ENCODE data around the gene BCOR. TPM values are rescaled to one million over a fixed set of nuclear protein-coding genes. Genes with fewer than 3 reads are reported as not detected.
A peak's percentile ranks its signal among the peaks of the same experiment; 100 is the strongest.

The BCOR gene
- total RNA-seq, 1 experiment from 2014 or later = 58.8 TPM

DNA sequence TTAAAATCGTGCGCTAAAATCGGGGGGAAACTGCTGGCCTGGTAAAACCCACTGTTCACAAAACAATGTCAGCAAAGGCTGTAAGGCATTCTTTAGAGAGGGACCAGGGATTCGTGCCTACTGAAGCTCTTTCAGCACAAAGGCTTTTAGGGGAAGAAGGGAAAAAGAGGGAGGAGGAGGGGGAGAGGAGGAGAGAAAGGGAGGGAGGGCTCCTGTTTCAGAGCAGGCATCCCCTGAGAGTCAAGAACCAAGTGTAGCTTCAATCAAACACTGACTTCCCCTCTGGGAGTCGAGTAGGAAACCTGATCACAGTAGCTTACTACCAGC, 9.5 kb downstream of the BCOR start:
- H3K9me3 ChIP-seq (ENCODE audit: low read depth, low read length, poor library complexity, severe bottlenecking) = no peaks in the 10 kb centered on the region
- CTCF ChIA-PET = no interaction called here
- H3K4me1 ChIP-seq (ENCODE audit: insufficient read depth, low read length, poor library complexity, severe bottlenecking) = peaks cover 61% of the 10 kb centered on the region
- DNase-seq (ENCODE audit: low spot score) = peak; percentile 41
- no peak overlapping the region for H3K27ac ChIP-seq (ENCODE audit: low read depth, low read length, poor library complexity, severe bottlenecking)
- intact Hi-C loops (cut with micrococcal nuclease; ENCODE audit: unreplicated experiment) = no loop called here
- H3K4me3 ChIP-seq (ENCODE audit: low read depth, low read length, poor library complexity, severe bottlenecking) = no peak overlapping the region
- H3K27me3 ChIP-seq (replicated peaks; ENCODE audit: insufficient read depth, low read depth, low read length, poor library complexity) = no peaks in the 10 kb centered on the region
- POLR2A ChIA-PET (ENCODE audit: low non-redundant PET) = no interaction called here
- H3K36me3 ChIP-seq (ENCODE audit: insufficient read depth, low read length, poor library complexity, severe bottlenecking) = no peaks in the 10 kb centered on the region
- BruUV-seq (replicated peaks) = no TSS peak
- TF ChIP-seq, protein P1, sequence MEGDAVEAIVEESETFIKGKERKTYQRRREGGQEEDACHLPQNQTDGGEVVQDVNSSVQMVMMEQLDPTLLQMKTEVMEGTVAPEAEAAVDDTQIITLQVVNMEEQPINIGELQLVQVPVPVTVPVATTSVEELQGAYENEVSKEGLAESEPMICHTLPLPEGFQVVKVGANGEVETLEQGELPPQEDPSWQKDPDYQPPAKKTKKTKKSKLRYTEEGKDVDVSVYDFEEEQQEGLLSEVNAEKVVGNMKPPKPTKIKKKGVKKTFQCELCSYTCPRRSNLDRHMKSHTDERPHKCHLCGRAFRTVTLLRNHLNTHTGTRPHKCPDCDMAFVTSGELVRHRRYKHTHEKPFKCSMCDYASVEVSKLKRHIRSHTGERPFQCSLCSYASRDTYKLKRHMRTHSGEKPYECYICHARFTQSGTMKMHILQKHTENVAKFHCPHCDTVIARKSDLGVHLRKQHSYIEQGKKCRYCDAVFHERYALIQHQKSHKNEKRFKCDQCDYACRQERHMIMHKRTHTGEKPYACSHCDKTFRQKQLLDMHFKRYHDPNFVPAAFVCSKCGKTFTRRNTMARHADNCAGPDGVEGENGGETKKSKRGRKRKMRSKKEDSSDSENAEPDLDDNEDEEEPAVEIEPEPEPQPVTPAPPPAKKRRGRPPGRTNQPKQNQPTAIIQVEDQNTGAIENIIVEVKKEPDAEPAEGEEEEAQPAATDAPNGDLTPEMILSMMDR (conservative IDR thresholded peaks at IDR 0.05; ENCODE audit: low read depth, low read length) = no peak
- TF ChIP-seq EZH2 (IDR thresholded peaks at IDR 0.05; ENCODE audit: borderline replicate concordance, low read depth, low read length, poor library complexity, severe bottlenecking) = no peak

DNA sequence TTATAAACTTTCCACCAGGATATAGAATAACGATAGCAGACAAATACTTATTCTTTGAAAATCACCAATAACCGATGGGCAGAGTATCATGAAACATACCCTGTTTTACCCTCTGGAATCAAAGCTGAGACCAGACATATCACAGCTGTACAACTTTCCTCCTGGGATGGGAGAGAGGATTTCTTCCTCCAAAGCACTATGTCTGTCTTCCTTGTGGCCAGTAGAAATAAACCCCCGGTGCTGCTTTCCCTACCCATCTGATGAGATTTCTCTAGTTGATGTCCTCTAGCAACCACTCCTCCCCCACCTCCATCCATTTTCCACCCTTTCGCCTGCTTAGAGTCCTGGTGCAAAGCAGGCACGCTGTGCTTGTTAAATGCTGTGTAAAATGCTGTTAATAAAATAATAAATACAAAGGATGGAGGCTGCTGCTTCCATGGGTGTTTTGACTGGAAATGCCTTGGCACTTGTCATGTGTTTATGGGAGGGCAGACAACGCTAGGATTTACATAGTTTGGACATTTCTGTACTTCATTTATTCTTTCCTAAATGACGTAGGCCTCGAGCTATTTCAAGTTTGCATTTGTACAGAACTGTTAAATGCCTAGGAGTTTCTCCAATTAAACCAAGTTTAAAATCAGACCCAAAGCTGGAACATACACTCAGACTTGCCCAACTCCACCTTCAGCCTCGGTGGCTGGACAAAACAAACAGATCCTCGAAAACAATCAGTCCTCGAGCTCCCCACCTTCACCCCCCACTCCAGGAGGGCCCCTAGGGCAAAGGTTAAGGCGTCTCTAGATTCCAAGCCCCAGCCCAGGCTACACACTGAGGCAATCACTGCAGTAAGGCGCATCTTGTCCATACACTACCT, 10.1 kb downstream of the BCOR start:
- ChIA-PET CTCF (no interaction called here), POLR2A (ENCODE audit: low non-redundant PET) (interaction anchor here (0.5 kb wide), 1 partner anchor 9 kb away, joined by 3 read pairs; no protein-coding TSS in a partner anchor)
- H3K4me3 ChIP-seq (ENCODE audit: low read depth, low read length, poor library complexity, severe bottlenecking) = no peak overlapping the region
- intact Hi-C loops (cut with micrococcal nuclease; ENCODE audit: unreplicated experiment) = no loop called here
- no peaks in the 10 kb centered on the region for H3K9me3 ChIP-seq (ENCODE audit: low read depth, low read length, poor library complexity, severe bottlenecking)
- peaks cover 65% of the 10 kb centered on the region for H3K4me1 ChIP-seq (ENCODE audit: insufficient read depth, low read length, poor library complexity, severe bottlenecking)
- TF ChIP-seq EZH2 (IDR thresholded peaks at IDR 0.05; ENCODE audit: borderline replicate concordance, low read depth, low read length, poor library complexity, severe bottlenecking) = no peak
- TF ChIP-seq, protein P1 (conservative IDR thresholded peaks at IDR 0.05; ENCODE audit: low read depth, low read length) = no peak
- H3K27ac ChIP-seq (ENCODE audit: low read depth, low read length, poor library complexity, severe bottlenecking) = no peak overlapping the region
- BruUV-seq (replicated peaks) = no TSS peak
- DNase-seq (ENCODE audit: low spot score) = no peak
- H3K36me3 ChIP-seq (ENCODE audit: insufficient read depth, low read length, poor library complexity, severe bottlenecking) = no peaks in the 10 kb centered on the region
- H3K27me3 ChIP-seq (replicated peaks; ENCODE audit: insufficient read depth, low read depth, low read length, poor library complexity) = no peaks in the 10 kb centered on the region

DNA sequence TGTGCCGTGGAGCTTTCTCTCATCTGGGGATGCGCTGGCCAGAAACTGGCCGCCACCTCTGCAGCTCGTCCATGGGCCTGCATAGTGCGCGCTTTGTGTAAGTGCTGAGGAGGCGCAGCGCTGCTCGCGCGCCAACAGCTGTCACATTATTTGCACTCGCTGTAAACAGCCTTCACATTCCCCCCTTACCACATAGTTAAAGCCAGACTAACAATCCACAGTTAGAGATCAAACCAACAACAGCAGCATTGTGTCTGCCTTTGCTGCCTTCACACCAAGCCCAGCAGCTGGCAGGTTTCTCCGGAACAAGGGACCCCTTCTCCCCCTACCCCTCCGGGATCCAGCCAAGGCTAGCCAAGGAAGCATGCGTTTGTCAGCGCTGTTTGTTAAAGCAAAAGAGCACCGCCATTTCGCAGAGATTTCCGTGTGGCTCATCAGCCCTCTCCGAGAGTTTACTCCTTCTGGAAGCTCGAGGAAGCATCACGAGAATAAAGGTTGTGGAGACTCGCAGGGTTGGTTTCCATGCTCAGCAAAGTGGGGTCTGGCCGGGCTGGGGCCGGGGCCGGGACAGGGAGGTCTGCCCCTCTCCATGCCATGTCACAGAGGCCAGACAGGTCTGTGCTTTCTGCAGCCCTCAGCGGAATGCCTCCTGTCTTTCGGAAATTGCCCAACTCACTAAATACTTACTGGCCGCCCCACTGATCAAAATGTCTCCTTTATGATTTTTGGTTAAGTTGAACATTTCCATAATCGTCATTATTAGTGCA, 11.0 kb downstream of the BCOR start:
- TF ChIP-seq EZH2 (IDR thresholded peaks at IDR 0.05; ENCODE audit: borderline replicate concordance, low read depth, low read length, poor library complexity, severe bottlenecking) = no peak
- TF ChIP-seq, protein P1 (conservative IDR thresholded peaks at IDR 0.05; ENCODE audit: low read depth, low read length) = no peak
- Histone ChIP-seq H3K4me1 (ENCODE audit: insufficient read depth, low read length, poor library complexity, severe bottlenecking) (peaks cover 74% of the 10 kb centered on the region), H3K36me3 (ENCODE audit: insufficient read depth, low read length, poor library complexity, severe bottlenecking) (no peaks in the 10 kb centered on the region), H3K27ac (ENCODE audit: low read depth, low read length, poor library complexity, severe bottlenecking) (no peak overlapping the region), H3K4me3 (ENCODE audit: low read depth, low read length, poor library complexity, severe bottlenecking) (no peak overlapping the region), H3K27me3 (replicated peaks; ENCODE audit: insufficient read depth, low read depth, low read length, poor library complexity) (no peaks in the 10 kb centered on the region), H3K9me3 (ENCODE audit: low read depth, low read length, poor library complexity, severe bottlenecking) (no peaks in the 10 kb centered on the region)
- no peak for DNase-seq (ENCODE audit: low spot score)
- intact Hi-C loops (cut with micrococcal nuclease; ENCODE audit: unreplicated experiment) = no loop called here
- no TSS peak for BruUV-seq (replicated peaks)
- POLR2A ChIA-PET (ENCODE audit: low non-redundant PET) = no interaction called here
- CTCF ChIA-PET = no interaction called here
